Measurements from ENCODE around the gene GAB2. TPM values are rescaled to one million over a fixed set of nuclear protein-coding genes. Genes with fewer than 3 reads are reported as not detected.

Gene GAB2
- total RNA-seq, 4 donors from 2014 or later, result 14.0 to 41.3 (median 34.7) TPM

GRCh38 chr11:78190374-78190773 lies 227.2 kb downstream of the GAB2 start:
- no peak for TF ChIP-seq POLR2A (IDR thresholded peaks at IDR 0.05)
- TF ChIP-seq CTCF (IDR thresholded peaks at IDR 0.05), result no peak
- no peaks in the 10 kb centered on the region for H3K27me3 ChIP-seq
- H3K9me3 ChIP-seq, result no peaks in the 10 kb centered on the region
- H3K4me3 ChIP-seq, result no peak overlapping the region
- H3K4me1 ChIP-seq, result peaks cover 0 to 25% (median 8%) of the 10 kb centered on the region in 4 donors
- no peaks in the 10 kb centered on the region for H3K36me3 ChIP-seq
- DNase-seq, result peak in 2 of 3 donors; percentile 31 to 41
- H3K27ac ChIP-seq, result no peak overlapping the region

- no peaks in the 10 kb centered on the region for H3K9me3 ChIP-seq
- peak overlapping the region in 2 of 4 donors; percentile 94 to 98 for H3K4me3 ChIP-seq
- peak in 2 of 3 donors; percentile 44 to 45 for DNase-seq
- no peaks in the 10 kb centered on the region for H3K36me3 ChIP-seq
- no peak overlapping the region for H3K27ac ChIP-seq
- H3K4me1 ChIP-seq, result peaks cover 0 to 25% (median 8%) of the 10 kb centered on the region in 4 donors
- H3K27me3 ChIP-seq, result no peaks in the 10 kb centered on the region
- TF ChIP-seq CTCF (IDR thresholded peaks at IDR 0.05), result no peak
- TF ChIP-seq POLR2A (IDR thresholded peaks at IDR 0.05), result no peak
Observed at GRCh38 chr11:78189851-78190250, 227.8 kb downstream of the GAB2 start.

DNA sequence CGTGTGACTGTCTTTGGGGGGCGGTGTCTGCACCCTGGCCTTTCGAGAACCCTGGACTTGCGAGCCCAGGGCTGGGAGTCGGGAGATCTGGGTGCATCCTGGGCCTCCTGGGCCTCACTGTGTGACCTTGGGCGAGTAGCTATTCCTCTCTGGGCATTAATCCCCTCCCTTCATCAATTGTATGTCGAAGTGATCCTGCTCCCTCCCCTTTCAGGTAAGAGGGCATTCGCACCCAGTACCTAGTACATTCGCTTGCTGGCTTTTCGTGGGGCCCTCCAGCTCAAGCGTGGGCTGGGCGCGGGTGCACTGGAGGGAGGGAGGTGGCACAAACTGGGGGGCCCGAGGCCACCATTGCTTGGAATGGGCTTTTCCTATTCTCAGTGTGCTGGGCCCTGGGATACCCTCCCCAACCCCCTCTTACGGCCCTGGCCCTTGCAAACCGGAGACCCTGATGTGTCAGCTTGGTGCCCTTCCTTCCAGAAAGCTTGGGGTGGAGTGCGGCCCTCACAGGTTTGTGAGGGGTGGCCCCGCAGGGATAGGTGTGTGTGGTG lies 228.4 kb downstream of the GAB2 start:
- Histone ChIP-seq H3K4me1 (peaks cover 0 to 25% (median 8%) of the 10 kb centered on the region in 4 donors), H3K9me3 (no peaks in the 10 kb centered on the region), H3K36me3 (no peaks in the 10 kb centered on the region), H3K27ac (peak overlapping the region; percentile 82 to 94 (median 86)), H3K4me3 (peak overlapping the region; percentile 83 to 98 (median 96)), H3K27me3 (no peaks in the 10 kb centered on the region)
- TF ChIP-seq CTCF (IDR thresholded peaks at IDR 0.05), result no peak
- no peak for TF ChIP-seq POLR2A (IDR thresholded peaks at IDR 0.05)
- peak in 2 of 3 donors; percentile 41 to 45 for DNase-seq

GRCh38 chr11:78188286-78189173 lies 229.1 kb downstream of the GAB2 start, which contains the start of the genes KCTD21 and USP35:
Gene KCTD21, minus strand, starts transcription at chr11:78188626. Its CDS starts 14,072 bp downstream, at chr11:78174554.
Gene USP35, plus strand, starts transcription at chr11:78188919. Its CDS starts 7,327 bp downstream, at chr11:78196246.
- H3K27ac ChIP-seq, result peak within 1 kb of the TSS; percentile 82 to 94 (median 86)
- peak; percentile 92 to 98 (median 97) for DNase-seq
- peak within 1 kb of the TSS; percentile 83 to 98 (median 96) for H3K4me3 ChIP-seq
- no peaks in the 10 kb centered on the region for H3K9me3 ChIP-seq
- no peaks in the 10 kb centered on the region for H3K27me3 ChIP-seq
- no peaks in the 10 kb centered on the region for H3K36me3 ChIP-seq
- no peak for TF ChIP-seq CTCF (IDR thresholded peaks at IDR 0.05)
- TF ChIP-seq POLR2A (IDR thresholded peaks at IDR 0.05), result peak; percentile 78 to 89
- peaks cover 0 to 25% (median 8%) of the 10 kb centered on the region in 4 donors for H3K4me1 ChIP-seq

GRCh38 chr11:78187366-78188285 lies 230.0 kb downstream of the GAB2 start:
- Histone ChIP-seq H3K4me3 (peak overlapping the region; percentile 83 to 98 (median 96)), H3K9me3 (no peaks in the 10 kb centered on the region), H3K27ac (peak overlapping the region; percentile 82 to 94 (median 86)), H3K36me3 (no peaks in the 10 kb centered on the region), H3K4me1 (peaks cover 0 to 25% (median 8%) of the 10 kb centered on the region in 4 donors), H3K27me3 (no peaks in the 10 kb centered on the region)
- DNase-seq, result peak in 1 of 3 donors; percentile 15
- TF ChIP-seq CTCF (IDR thresholded peaks at IDR 0.05) (no peak), POLR2A (IDR thresholded peaks at IDR 0.05) (no peak)
